Measurements from ENCODE around the gene AFF4.

AFF4 gene

DNA sequence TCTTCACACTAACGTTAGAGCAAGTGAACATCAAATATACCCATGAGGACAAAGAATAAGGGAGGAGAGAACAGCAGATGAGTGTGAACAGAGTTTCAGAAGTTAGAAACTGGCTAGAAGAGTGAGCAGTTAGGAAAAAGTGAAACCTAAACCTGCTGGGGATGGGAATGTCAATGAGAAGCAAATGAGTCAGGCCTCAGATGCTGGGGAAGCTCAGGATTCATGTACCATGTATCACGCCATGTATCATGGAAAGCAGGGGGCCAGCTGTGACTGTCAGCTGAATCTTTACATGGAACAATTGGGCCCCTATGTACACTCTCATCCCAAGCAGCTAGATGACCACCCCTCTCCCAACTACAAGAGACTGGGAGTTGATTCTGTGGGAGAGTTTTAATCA, 113.4 kb downstream of the AFF4 start:
- DNase-seq = no peak

- DNase-seq = no peak
These were observed 114.1 kb downstream of the AFF4 start for GRCh38 chr5:132849347-132849746.

GRCh38 chr5:132848270-132848669, 115.2 kb downstream of the AFF4 start:
- DNase-seq = no peak

DNA sequence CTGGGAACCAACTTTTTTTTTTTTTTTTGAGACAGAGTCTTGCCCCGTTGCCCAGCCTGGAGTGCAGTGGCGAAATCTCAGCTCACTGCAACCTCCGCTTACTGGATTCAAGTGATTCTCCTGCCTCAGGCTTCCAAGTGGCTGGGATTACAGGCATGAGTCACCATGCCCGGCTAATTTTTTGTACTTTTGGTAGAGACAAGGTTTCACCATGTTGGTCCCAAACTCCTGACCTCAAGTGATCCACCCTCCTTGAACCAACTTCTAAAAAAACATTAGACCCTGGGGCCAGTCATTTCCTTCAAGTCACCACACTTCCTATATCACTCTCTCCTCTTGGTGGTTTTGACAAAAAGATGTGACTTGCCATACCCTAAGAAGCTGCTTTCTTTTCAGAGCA, 122.1 kb downstream of the AFF4 start:
- DNase-seq = no peak

- no peak for DNase-seq
These were observed 122.5 kb downstream of the AFF4 start for GRCh38 chr5:132840896-132841295.

DNA sequence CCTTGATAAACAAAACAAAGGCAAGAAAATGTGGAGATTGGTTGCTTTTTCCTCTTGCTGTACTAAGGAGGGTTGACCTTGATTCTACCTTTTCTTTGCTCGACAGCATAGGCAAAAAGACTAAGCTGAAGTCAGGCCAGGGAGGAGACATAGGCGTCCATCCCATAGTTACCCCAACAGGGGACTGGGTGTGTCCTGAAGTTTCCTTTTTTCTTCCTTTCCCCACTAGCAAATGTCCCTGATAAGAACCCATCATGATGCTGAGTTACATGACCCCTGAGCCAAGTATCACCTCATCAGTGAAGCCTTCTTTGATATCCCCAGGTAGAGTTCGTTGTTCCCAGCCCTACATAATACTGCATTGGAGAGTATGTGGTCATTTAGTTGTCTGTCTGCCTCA, 123.1 kb downstream of the AFF4 start:
- no peak for DNase-seq

DNA sequence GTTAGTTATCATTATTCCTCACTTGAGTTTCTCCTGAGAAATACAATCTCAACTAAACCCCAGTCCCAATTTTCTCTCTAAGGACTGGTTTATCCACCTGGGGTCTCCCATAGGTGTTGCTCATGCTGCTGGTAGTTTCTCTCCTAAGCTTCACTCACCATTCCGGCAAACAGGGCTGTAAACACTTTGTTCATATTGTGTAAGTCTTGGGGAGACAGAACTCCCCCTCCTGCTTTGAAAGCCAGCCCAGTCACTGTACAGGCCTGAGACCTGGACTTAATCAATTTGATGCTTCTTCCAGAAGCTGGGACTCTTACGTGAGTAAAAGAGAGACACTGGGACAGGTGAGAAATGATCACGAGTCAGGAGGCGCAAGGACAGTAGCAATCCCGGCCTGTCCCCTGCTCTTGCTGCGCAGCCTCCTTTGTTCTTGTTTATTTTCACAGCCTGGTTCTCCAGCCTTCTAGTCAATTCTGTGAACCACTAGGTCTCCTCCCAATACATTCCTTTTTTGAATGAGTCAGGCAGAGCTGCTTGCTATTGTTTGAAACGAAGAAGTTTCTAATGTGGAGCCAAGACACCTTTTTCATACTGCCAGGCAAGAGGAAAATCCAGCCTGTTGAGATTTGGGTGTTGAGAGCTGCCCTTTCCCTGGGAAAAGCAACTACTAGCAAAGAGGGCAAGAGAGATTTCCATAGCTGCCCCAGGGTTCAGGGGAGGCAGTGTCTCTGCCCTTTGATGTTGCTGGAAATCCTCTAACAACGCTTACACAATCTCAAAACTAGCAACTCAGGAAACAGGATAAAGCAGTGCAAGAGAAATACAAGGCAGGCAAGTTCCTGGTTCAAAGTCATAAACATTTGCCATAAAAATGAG, 123.8 kb downstream of the AFF4 start:
- no peak for DNase-seq

- no peak for DNase-seq
These were observed 124.7 kb downstream of the AFF4 start for GRCh38 chr5:132838516-132839282.

DNA sequence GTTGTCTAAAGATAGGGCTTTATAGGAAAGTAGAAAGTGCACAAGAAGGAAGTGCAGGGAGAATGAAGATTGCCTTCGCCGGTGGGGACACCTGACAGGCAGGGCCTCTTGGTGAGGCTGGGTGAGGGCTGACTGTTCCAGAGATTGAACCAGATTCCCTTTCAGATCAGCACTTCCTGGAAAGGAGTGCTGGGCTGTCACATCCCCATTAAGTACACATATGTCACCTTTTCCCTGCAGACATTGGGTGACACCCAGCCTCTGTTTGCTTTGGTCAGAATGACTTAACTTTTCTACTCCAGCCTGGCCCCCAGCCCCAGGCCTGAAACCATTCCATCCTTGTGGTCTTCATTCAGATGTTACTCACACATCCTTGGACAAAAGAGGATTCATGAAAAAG, 125.6 kb downstream of the AFF4 start:
- DNase-seq = no peak

DNA sequence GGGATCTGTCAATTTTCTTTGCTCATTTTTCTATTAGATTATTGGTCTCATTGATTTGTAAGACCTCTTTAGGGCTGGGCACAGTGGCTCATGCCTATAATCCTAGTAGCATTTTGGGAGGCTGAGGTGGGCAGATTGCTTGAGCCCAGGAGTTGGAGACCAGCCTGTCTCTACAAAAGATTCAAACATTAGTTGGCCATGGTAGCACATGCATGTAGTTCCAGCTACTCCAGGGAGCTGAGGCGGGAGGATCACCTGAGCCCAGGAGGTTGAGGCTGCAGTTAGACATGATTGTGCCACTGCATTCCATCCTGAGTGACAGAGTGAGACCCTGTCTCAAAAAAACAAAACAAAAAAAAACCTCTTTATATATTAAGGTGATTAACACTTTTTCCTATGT, 126.6 kb downstream of the AFF4 start:
- no peak for DNase-seq

DNA sequence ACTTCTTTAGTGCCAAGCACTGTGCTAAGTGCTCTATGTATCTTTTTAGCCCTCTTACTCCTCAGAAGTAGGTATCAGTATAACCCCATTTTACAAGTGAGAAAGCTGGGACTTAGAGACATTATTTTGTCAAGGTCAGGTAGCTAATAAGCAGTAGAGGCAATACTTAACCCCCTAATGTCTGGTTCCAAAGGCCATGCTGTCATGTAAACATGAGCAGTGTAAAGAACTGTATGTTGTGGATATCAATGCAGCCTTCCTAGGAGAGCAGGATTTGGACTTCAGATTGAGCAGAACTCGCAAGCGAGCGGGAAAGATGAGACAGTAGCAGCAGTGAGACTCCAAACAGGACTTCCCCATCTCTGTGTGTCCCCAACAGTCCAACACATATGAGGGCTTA, 129.4 kb downstream of the AFF4 start:
- DNase-seq = no peak

DNA sequence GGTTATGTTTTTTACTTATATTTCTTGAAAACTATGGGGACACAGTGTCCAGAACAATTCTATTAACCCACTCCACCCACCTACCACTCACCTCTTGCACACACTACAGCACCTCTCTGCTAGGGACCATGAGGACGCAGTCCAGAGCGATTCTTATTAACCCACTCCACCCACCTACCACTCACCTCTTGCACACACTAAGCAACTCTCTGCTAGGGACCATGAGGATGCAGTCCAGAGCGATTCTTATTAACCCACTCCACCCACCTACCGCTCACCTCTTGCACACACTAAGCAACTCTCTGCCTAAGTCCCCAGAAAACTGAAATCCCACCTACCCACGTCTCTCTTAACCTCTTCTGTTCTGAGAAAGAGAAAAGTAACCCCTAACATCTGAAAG, 130.8 kb downstream of the AFF4 start:
- DNase-seq = no peak

DNA sequence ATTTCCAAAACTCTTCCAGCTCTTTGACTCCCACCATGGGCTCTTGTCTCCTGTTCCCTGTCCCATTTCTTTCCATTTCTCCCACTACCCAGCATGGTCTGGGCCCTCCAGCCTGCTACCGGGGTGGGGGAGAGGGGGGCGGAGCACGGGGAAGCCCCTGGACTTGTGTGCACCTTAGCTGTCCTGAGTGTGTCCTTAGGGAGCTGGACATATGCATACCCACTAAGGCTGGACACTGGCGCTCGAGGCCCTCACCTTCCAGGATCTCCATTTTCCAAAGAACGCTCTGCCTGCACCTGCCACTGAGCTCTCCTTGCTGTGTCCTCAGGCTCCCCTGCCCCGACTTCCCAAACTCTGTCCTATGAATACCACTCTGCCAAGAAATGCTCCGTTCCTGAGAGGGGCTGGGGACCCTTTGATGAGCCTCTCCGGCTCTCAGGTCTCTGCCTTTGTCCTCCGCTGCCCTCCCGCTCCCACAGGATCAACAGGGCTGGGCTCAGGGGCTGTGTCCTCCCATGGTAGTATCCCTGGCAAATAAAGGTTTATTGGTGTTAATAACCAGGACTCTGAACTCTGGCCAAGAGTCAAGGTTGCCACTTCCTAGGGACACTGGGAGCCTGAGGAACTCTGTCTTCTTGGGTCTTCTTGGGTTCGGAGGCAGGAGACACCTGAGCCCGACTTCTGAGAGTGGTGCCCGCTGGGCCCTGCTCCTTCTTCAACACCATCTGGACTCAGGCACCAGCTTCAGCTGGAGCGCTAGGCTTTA, 132.2 kb downstream of the AFF4 start:
- no peak for DNase-seq

GRCh38 chr5:132830436-132831094, 132.9 kb downstream of the AFF4 start, which contains the start of gene SHROOM1:
Gene SHROOM1 (minus strand): TSS chr5:132830647. CDS start chr5:132826140, 4,507 bp downstream.
- DNase-seq = no peak

DNA sequence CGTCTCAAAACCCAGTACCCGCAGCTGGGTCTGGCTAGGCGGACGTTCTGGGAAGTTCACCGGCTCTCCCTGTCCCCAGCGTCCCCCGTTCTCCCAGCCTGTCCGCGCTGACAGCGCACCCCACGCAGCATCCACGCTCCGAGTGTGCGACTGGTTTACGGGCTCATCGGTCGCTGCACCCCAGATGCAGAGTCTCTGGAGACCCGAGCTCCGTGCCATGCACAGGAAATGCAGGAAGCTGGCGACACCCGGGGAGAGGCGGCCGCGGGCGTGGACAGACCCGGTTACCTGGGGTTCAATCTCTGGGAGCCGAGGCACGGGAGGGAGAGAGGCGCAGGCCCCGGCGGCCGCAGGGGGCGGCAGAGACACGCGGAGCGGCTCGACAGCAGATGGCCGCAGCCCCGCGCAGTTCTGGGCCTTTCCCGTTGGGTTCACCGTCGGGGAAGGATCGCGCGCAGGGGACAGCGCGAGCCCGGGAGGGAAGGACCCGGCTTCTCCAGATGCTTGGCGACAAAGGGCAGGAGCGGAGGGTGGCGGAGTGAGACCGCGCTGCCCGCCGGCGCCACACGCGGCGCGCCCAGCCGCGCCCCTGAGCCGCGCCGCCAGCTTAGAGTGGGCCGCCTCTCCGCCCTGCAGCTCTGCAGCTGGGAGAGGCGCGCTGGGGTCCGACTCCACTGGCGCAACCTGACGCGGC, 133.5 kb downstream of the AFF4 start:
- DNase-seq = no peak

GRCh38 chr5:132828846-132829494, 134.5 kb downstream of the AFF4 start:
- no peak for DNase-seq

DNA sequence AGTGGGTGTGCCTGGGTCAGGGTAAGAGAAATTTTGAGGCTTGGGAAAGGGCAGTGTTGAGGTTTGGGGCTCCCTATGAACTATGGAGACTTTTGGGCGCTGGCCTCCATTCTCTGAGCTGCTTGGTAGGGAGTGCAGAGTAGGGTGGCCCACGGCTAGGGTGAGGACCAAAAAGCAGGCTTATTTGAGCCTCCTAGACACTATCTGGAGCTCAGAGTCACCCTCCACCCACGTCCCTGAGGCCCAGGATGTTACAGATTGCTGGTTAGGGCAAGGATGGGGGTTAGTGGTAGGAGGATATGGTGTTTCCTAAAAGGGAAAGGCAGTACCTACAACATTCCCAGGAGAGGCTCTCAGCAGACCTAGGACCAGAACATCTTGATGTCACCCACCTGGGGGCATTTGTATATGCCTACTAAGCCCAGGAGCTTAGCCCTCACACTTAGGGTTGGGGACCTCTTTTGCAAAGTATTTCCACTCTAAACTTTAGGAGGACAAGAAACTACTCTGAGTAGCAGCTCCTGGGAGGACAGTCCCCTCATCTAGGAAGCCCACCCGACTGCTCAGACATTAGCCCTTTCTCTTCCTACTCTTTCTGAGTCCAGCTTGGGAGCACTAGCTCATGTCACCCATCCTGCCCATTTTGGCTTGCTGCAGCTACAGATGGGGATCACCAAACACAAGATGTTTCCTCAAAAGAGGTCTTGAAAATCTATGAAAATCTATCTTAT, 135.3 kb downstream of the AFF4 start:
- DNase-seq = no peak

- DNase-seq = no peak
These were observed 136.9 kb downstream of the AFF4 start for GRCh38 chr5:132826424-132827082.

DNA sequence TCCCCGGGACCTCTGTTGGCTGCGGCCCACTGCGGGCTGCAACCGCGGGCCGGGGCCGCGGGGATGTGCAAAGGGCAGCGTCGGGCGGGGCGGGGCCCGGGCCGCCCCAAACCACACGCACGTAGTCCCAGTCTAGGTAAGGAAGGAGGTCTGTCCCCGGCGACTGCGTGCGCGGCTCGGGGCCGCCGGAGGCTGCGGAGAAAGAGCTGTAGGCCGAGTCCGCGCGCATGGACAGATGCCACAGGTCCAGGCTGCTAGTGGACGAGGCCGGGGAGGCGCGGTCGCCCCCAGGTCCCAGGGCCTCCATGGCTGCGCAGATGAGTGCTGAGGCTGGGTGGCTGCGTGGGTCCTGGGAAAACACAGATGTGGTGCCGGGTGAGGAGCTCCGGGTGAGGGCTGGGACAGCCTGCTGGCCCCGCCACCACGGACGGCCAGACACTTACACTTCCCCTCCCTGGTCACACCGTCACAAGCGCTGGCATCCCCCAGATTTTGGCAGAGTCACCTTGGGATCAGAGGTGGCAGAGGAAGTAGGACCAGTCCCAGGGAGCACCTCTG, 137.5 kb downstream of the AFF4 start:
- DNase-seq = no peak

All from NCI-H1417 treated with DMSO at 0.1 percent for 48 hours (cell line).